Gastrocnemius medialis (tissue), 4 donors: ENCODE data around the gene RASGRP4.

Experiments
- POLR2A ChIP-seq, 2 donors: fragments of 450-650 bp; IDR thresholded peaks; one replicate each; pipeline ENCODE4 v1.6.1; 2017; ENCODE audit warnings: antibody characterized with exemption in 2 of 2, mild to moderate bottlenecking in 2 of 2, moderate library complexity in 2 of 2
- TF ChIP-seq, protein P1 (sequence below), 5 experiments: fragments of 450-650 bp in 3 of 5; fragments of 200-600 bp in 2 of 5; sonication (generic) in 2 of 5; IDR thresholded peaks in 4 of 5; conservative IDR thresholded peaks in 1 of 5; 1 replicate in 4 of 5; 2 replicates in 1 of 5; pipeline ENCODE4 v1.5.1; 2016 to 2019; ENCODE audit warnings: antibody characterized with exemption in 5 of 5, mild to moderate bottlenecking in 3 of 5, moderate library complexity in 3 of 5

DNA sequence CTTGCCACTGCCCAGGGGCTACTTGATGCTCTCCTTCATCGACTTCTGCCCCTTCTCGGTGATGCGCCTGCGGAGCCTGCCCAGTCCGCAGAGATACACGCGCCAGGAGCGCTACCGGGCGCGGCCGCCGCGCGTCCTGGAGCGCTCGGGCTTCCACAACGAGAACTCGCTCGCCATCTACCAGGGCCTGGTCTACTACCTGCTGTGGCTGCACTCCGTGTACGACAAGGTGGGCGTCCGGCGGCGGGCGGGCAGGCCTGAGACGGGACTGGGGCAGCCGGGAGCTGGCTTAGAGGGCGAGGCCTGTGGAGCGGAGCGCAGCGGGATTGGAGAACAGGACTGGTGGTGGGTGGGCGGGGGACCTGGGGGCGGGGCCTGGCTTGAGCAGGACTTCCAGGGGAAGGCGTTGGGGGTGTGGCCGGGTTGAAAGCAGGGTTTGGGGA lies 64.4 kb downstream of the RASGRP4 start:
- TF ChIP-seq POLR2A (IDR thresholded peaks at IDR 0.05) = no peak
- TF ChIP-seq, protein P1, sequence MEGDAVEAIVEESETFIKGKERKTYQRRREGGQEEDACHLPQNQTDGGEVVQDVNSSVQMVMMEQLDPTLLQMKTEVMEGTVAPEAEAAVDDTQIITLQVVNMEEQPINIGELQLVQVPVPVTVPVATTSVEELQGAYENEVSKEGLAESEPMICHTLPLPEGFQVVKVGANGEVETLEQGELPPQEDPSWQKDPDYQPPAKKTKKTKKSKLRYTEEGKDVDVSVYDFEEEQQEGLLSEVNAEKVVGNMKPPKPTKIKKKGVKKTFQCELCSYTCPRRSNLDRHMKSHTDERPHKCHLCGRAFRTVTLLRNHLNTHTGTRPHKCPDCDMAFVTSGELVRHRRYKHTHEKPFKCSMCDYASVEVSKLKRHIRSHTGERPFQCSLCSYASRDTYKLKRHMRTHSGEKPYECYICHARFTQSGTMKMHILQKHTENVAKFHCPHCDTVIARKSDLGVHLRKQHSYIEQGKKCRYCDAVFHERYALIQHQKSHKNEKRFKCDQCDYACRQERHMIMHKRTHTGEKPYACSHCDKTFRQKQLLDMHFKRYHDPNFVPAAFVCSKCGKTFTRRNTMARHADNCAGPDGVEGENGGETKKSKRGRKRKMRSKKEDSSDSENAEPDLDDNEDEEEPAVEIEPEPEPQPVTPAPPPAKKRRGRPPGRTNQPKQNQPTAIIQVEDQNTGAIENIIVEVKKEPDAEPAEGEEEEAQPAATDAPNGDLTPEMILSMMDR (IDR thresholded peaks at IDR 0.05 in 4 of 5, conservative IDR thresholded peaks at IDR 0.05 in 1 of 5) = peak in 3 of 5 experiments; percentile 16 to 38 (median 34)
